Cortex of kidney (tissue), 1 donor: ENCODE data around the gene FCGR2B.
"Not testable (repeated sequence)": the region's sequence is repeated elsewhere in the genome, so short reads cannot be mapped to it uniquely, and the experiment has no call there.

Source experiments
- DNase-seq: peaks from one replicate; lab custom pipeline; 2025; lab: John Stamatoyannopoulos, UW

The FCGR2B gene

GRCh38 chr1:161662684-161663339 is at the start of gene FCGR2B:
Gene FCGR2B, plus strand, starts transcription at chr1:161663143. Its CDS starts 99 bp downstream, at chr1:161663242.
- DNase-seq: not testable (repeated sequence)

GRCh38 chr1:161616417-161616816 is 46.5 kb upstream of the FCGR2B start:
- not testable (repeated sequence) for DNase-seq

GRCh38 chr1:161618517-161618916 is 44.4 kb upstream of the FCGR2B start:
- not testable (repeated sequence) for DNase-seq

- DNase-seq: not testable (repeated sequence)
Measured at GRCh38 chr1:161620399-161620798, 42.5 kb upstream of the FCGR2B start.

GRCh38 chr1:161621181-161622000 is 41.6 kb upstream of the FCGR2B start:
- DNase-seq: not testable (repeated sequence)

GRCh38 chr1:161622054-161622453 is 40.9 kb upstream of the FCGR2B start:
- DNase-seq: not testable (repeated sequence)

GRCh38 chr1:161623401-161624051 is 39.4 kb upstream of the FCGR2B start:
- DNase-seq: not testable (repeated sequence)

GRCh38 chr1:161624605-161625004 is 38.3 kb upstream of the FCGR2B start:
- not testable (repeated sequence) for DNase-seq

GRCh38 chr1:161626445-161627146 is 36.3 kb upstream of the FCGR2B start:
- DNase-seq: not testable (repeated sequence)

GRCh38 chr1:161630128-161630742 is 32.7 kb upstream of the FCGR2B start:
- not testable (repeated sequence) for DNase-seq

GRCh38 chr1:161631076-161631475 is 31.9 kb upstream of the FCGR2B start, which contains the start of gene FCGR3B:
Gene FCGR3B, minus strand, starts transcription at chr1:161631176. Its CDS starts 82 bp downstream, at chr1:161631094.
- no peak for DNase-seq

- not testable (repeated sequence) for DNase-seq
Measured at GRCh38 chr1:161634993-161635392, 27.9 kb upstream of the FCGR2B start.

GRCh38 chr1:161636189-161636782 is 26.7 kb upstream of the FCGR2B start:
- not testable (repeated sequence) for DNase-seq

- not testable (repeated sequence) for DNase-seq
Measured at GRCh38 chr1:161636976-161637375, 26.0 kb upstream of the FCGR2B start.

- DNase-seq: not testable (repeated sequence)
Measured at GRCh38 chr1:161638251-161638993, 24.5 kb upstream of the FCGR2B start.

- not testable (repeated sequence) for DNase-seq
Measured at GRCh38 chr1:161639203-161639602, 23.7 kb upstream of the FCGR2B start.

- DNase-seq: not testable (repeated sequence)
Measured at GRCh38 chr1:161642697-161643096, 20.2 kb upstream of the FCGR2B start.

GRCh38 chr1:161643481-161644208 is 19.3 kb upstream of the FCGR2B start:
- DNase-seq: not testable (repeated sequence)

GRCh38 chr1:161644855-161645254 is 18.1 kb upstream of the FCGR2B start:
- DNase-seq: not testable (repeated sequence)
